ENCODE measurements around the gene COL7A1. TPM values are rescaled to one million over a fixed set of nuclear protein-coding genes. Genes with fewer than 3 reads are reported as not detected.

COL7A1 gene
- total RNA-seq, 3 donors from 2014 or later (not counting 1 experiment from before 2014, with no cell fraction given) = 0.54 to 1.7 (median 1.4) TPM

DNA sequence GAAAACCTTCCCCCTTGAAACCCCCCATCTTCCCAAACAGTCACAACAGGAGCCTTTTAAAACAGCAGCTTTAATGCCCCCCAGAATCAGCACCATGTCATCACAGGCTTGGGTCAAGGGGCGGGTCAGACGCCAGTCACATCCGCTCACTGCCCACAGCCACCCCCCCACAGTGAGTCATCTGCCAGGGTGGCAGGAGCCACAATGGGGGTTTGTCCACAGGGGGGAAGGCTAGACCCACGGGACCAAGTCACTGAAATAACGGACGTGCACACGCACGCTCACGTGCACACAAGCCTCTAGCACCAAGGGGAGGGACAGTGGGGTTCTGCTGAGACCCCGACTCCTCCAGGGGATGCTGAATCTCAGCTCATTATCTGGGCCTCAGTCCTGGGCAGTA, 31.1 kb downstream of the COL7A1 start:
- Mint-ChIP-seq H3K27ac (peak overlapping the region; percentile 20 to 94), H3K36me3 (no peaks in the 10 kb centered on the region), H3K9me3 (no peaks in the 10 kb centered on the region), H3K4me3 (peak overlapping the region; percentile 65), H3K4me1 (peaks cover 15 to 47% of the 10 kb centered on the region in 2 donors), H3K27me3 (ENCODE audit: low read depth in 2 of 2) (no peaks in the 10 kb centered on the region)
- Histone ChIP-seq H3K9me3 (ENCODE audit: control insufficient read depth, insufficient read depth, low read length) (no peaks in the 10 kb centered on the region), H3K36me3 (ENCODE audit: control insufficient read depth, insufficient read depth, low read length) (no peaks in the 10 kb centered on the region), H3K27ac (ENCODE audit: low read length) (peak overlapping the region; percentile 47), H3K4me1 (ENCODE audit: control insufficient read depth, insufficient read depth, low read length) (peaks cover 53% of the 10 kb centered on the region), H3K4me3 (ENCODE audit: low read length) (no peak overlapping the region), H3K27me3 (ENCODE audit: control insufficient read depth, insufficient read depth, low read length) (no peaks in the 10 kb centered on the region)
- intact Hi-C loops (cut with micrococcal nuclease) = loop anchor here (2.0 kb wide), 1 partner anchor 45 kb away; the partner anchor contains the start of gene UQCRC1
- ATAC-seq (peak; percentile 92 to 96 (median 95)), DNase-seq (peak; percentile 59 to 80)
- TF ChIP-seq, protein P1, sequence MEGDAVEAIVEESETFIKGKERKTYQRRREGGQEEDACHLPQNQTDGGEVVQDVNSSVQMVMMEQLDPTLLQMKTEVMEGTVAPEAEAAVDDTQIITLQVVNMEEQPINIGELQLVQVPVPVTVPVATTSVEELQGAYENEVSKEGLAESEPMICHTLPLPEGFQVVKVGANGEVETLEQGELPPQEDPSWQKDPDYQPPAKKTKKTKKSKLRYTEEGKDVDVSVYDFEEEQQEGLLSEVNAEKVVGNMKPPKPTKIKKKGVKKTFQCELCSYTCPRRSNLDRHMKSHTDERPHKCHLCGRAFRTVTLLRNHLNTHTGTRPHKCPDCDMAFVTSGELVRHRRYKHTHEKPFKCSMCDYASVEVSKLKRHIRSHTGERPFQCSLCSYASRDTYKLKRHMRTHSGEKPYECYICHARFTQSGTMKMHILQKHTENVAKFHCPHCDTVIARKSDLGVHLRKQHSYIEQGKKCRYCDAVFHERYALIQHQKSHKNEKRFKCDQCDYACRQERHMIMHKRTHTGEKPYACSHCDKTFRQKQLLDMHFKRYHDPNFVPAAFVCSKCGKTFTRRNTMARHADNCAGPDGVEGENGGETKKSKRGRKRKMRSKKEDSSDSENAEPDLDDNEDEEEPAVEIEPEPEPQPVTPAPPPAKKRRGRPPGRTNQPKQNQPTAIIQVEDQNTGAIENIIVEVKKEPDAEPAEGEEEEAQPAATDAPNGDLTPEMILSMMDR (IDR thresholded peaks at IDR 0.05) = no peak
- WGBS (ENCODE audit: insufficient coverage) = 54% methylated on average over 10 of the region's 10 CpGs

- Histone ChIP-seq H3K36me3 (ENCODE audit: control insufficient read depth, insufficient read depth, low read length) (no peaks in the 10 kb centered on the region), H3K27ac (ENCODE audit: low read length) (peak within 1 kb of the TSS; percentile 47), H3K4me3 (ENCODE audit: low read length) (no peak within 1 kb of the TSS), H3K9me3 (ENCODE audit: control insufficient read depth, insufficient read depth, low read length) (no peaks in the 10 kb centered on the region), H3K27me3 (ENCODE audit: control insufficient read depth, insufficient read depth, low read length) (no peaks in the 10 kb centered on the region), H3K4me1 (ENCODE audit: control insufficient read depth, insufficient read depth, low read length) (peaks cover 58% of the 10 kb centered on the region)
- TF ChIP-seq, protein P1 (IDR thresholded peaks at IDR 0.05) = no peak
- DNase-seq (no peak), ATAC-seq (no peak)
- no peaks in the 10 kb centered on the region for H3K36me3 Mint-ChIP-seq
- H3K4me3 Mint-ChIP-seq = peak within 1 kb of the TSS; percentile 65
- H3K27ac Mint-ChIP-seq = peak within 1 kb of the TSS; percentile 20 to 94
- H3K4me1 Mint-ChIP-seq = peaks cover 21 to 52% of the 10 kb centered on the region in 2 donors
- no peaks in the 10 kb centered on the region for H3K27me3 Mint-ChIP-seq (ENCODE audit: low read depth in 2 of 2)
- 78% methylated on average over 6 of the region's 6 CpGs for WGBS (ENCODE audit: insufficient coverage)
- H3K9me3 Mint-ChIP-seq = no peaks in the 10 kb centered on the region
- intact Hi-C loops (cut with micrococcal nuclease) = no loop called here
Observed at GRCh38 chr3:48563382-48563918, 31.7 kb downstream of the COL7A1 start, which contains the start of gene UCN2. Gene UCN2 (minus strand): TSS chr3:48563781. CDS start chr3:48563124, 657 bp downstream.

DNA sequence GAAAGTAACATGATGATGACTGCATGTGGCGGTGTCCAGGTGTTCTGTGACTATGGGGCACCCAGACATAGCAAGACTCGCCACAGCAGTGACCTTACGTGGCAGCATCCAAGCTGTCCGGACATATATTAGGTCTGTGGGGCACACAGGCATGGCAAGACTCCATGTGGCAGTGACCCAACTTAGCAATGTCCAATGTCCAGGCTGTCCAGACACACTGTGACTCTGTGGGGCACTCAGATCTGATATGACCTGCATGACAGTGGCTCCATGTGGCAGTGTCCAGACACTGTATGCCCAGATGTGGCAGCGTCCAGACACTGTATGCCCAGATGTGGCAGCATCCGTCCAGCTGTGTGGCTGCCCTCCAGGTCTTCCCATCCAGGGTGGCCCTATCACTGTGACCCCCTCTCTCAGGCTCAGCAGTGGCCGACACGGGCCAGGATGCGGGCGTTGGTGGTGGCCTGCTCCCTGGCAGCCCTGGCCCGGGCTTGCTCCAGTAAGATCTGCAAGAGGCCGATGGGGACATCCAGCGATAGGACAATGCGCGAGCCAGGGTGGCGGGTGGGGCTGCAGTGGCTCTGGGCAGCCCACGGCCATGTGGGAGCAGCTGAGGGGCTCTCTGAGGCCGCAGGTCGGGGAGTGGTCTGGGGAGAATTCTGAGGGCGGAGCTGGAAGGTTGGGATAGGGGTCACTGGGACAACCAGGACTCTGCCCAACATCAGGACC, 32.6 kb downstream of the COL7A1 start:
- Histone ChIP-seq H3K9me3 (ENCODE audit: control insufficient read depth, insufficient read depth, low read length) (no peaks in the 10 kb centered on the region), H3K27me3 (ENCODE audit: control insufficient read depth, insufficient read depth, low read length) (no peaks in the 10 kb centered on the region), H3K4me1 (ENCODE audit: control insufficient read depth, insufficient read depth, low read length) (peaks cover 67% of the 10 kb centered on the region), H3K4me3 (ENCODE audit: low read length) (no peak overlapping the region), H3K36me3 (ENCODE audit: control insufficient read depth, insufficient read depth, low read length) (no peaks in the 10 kb centered on the region), H3K27ac (ENCODE audit: low read length) (no peak overlapping the region)
- intact Hi-C loops (cut with micrococcal nuclease) = no loop called here
- H3K27ac Mint-ChIP-seq = peak overlapping the region; percentile 20 to 94
- H3K4me1 Mint-ChIP-seq = peaks cover 28 to 59% of the 10 kb centered on the region in 2 donors
- no peaks in the 10 kb centered on the region for H3K9me3 Mint-ChIP-seq
- 89% methylated on average over 20 of the region's 20 CpGs for WGBS (ENCODE audit: insufficient coverage)
- H3K27me3 Mint-ChIP-seq (ENCODE audit: low read depth in 2 of 2) = no peaks in the 10 kb centered on the region
- no peak overlapping the region for H3K4me3 Mint-ChIP-seq
- H3K36me3 Mint-ChIP-seq = no peaks in the 10 kb centered on the region
- TF ChIP-seq, protein P1 (IDR thresholded peaks at IDR 0.05) = no peak
- DNase-seq (no peak), ATAC-seq (no peak)

Measured in natural killer cell (primary cell).